Prostate gland (tissue), 2 donors: Measurements from ENCODE around the gene C1orf174. TPM values are rescaled to one million over a fixed set of nuclear protein-coding genes. Genes with fewer than 3 reads are reported as not detected.

Experiments used
- DNase-seq: peaks from one replicate; pipeline ENCODE4 v3.0.0-alpha.2; 2019; ENCODE audit warnings: low spot score
- H3K27ac ChIP-seq, 2 donors: fragments of 200-600 bp; sonication (generic); 2 replicates each; pipeline ENCODE4 v1.5.1; 2017 to 2019
- H3K27me3 ChIP-seq: fragments of 200-600 bp; sonication (generic); replicated peaks from 2 replicates; pipeline ENCODE4 v1.5.1; 2019; ENCODE audit not compliant: insufficient read depth
- H3K36me3 ChIP-seq, 2 donors: fragments of 200-600 bp; sonication (generic); 1 replicate in 1 of 2; 2 replicates in 1 of 2; pipeline versions ENCODE4 v1.5.1 to v1.8.1; 2017 to 2019
- H3K4me1 ChIP-seq: fragments of 200-600 bp; sonication (generic); replicated peaks from 2 replicates; pipeline ENCODE4 v1.5.1; 2019
- H3K4me3 ChIP-seq, 2 donors: fragments of 200-600 bp; sonication (generic); 2 replicates each; pipeline ENCODE4 v1.5.1; 2017 to 2019
- H3K9me3 ChIP-seq: fragments of 200-600 bp; sonication (generic); 2 replicates; pipeline ENCODE4 v1.5.1; 2017
- CTCF ChIP-seq, 4 experiments: fragments of 200-600 bp in 2 of 4; fragments of 450-650 bp in 2 of 4; sonication (generic) in 2 of 4; IDR thresholded peaks; 1 replicate in 3 of 4; 2 replicates in 1 of 4; pipeline ENCODE4 v1.5.1; 2016 to 2019; ENCODE audit warnings: antibody characterized with exemption in 4 of 4, mild to moderate bottlenecking in 2 of 4, moderate library complexity in 2 of 4
- POLR2A ChIP-seq: fragments of 450-650 bp; IDR thresholded peaks from one replicate; pipeline ENCODE4 v1.6.1; 2016; ENCODE audit warnings: antibody characterized with exemption, mild to moderate bottlenecking
- POLR2AphosphoS5 ChIP-seq: sonication (generic); formaldehyde crosslinking; IDR thresholded peaks from one replicate; pipeline ENCODE4 v1.6.1; 2017; ENCODE audit warnings: antibody characterized with exemption
- WGBS: methylation state at CpG from one replicate; pipeline ENCODE4 v1.1.5; 2018; 5-methylcytosine and 5-hydroxymethylcytosine counted together
- intact Hi-C: fragments of 100-400 bp; cut with DNase I; formaldehyde crosslinking; loops from one replicate; pipeline ENCODE4 v1.14.2; 2022
- total RNA-seq, 2 donors: library from RNA; depleted of rRNA; stranded (reverse); fragments of >200 nt; gene quantifications; one replicate each; pipeline ENCODE4 v1.1.0, GENCODE V29; 2016

C1orf174 gene
- total RNA-seq, 2 donors from 2014 or later, result 27.1 to 32.7 TPM

- no peaks in the 10 kb centered on the region for H3K27me3 ChIP-seq
- H3K27ac ChIP-seq, result no peak overlapping the region
- TF ChIP-seq POLR2AphosphoS5 (no peak), CTCF (IDR thresholded peaks at IDR 0.05) (no peak), POLR2A (no peak)
- no peak for DNase-seq
- 71% methylated on average over 7 of the region's 7 CpGs for WGBS
- H3K36me3 ChIP-seq, result no peaks in the 10 kb centered on the region
- H3K9me3 ChIP-seq, result no peaks in the 10 kb centered on the region
- no peak overlapping the region for H3K4me3 ChIP-seq
- intact Hi-C loops, result loop anchor here (5.0 kb wide), 1 partner anchor 1838 kb away; no protein-coding TSS in a partner anchor
- no peaks in the 10 kb centered on the region for H3K4me1 ChIP-seq
These were observed 9.5 kb upstream of the C1orf174 start for GRCh38 chr1:3909615-3910014.

- no peak for TF ChIP-seq POLR2AphosphoS5
- no peak for TF ChIP-seq POLR2A
- no peak for TF ChIP-seq CTCF (IDR thresholded peaks at IDR 0.05)
- 80% methylated on average over 17 of the region's 17 CpGs for WGBS
- intact Hi-C loops, result no loop called here
These were observed 8.9 kb upstream of the C1orf174 start for GRCh38 chr1:3908886-3909517.

GRCh38 chr1:3907621-3908165 lies 7.6 kb upstream of the C1orf174 start:
- Histone ChIP-seq H3K4me3 (no peak overlapping the region), H3K36me3 (no peaks in the 10 kb centered on the region), H3K4me1 (no peaks in the 10 kb centered on the region), H3K27ac (no peak overlapping the region), H3K27me3 (no peaks in the 10 kb centered on the region), H3K9me3 (no peaks in the 10 kb centered on the region)
- WGBS, result 82% methylated on average over 21 of the region's 22 CpGs
- no peak for DNase-seq
- TF ChIP-seq POLR2AphosphoS5 (no peak), POLR2A (no peak), CTCF (IDR thresholded peaks at IDR 0.05) (no peak)
- intact Hi-C loops, result no loop called here

More at GRCh38 chr1:3908886-3909517, 8.9 kb upstream of the C1orf174 start:
- H3K9me3 ChIP-seq, result no peaks in the 10 kb centered on the region
- H3K36me3 ChIP-seq, result no peaks in the 10 kb centered on the region
- H3K4me3 ChIP-seq, result no peak overlapping the region
- DNase-seq, result no peak
- no peaks in the 10 kb centered on the region for H3K27me3 ChIP-seq
- no peaks in the 10 kb centered on the region for H3K4me1 ChIP-seq
- no peak overlapping the region for H3K27ac ChIP-seq

- TF ChIP-seq POLR2AphosphoS5 (no peak), POLR2A (no peak), CTCF (IDR thresholded peaks at IDR 0.05) (no peak)
- Histone ChIP-seq H3K4me3 (no peak overlapping the region), H3K27me3 (no peaks in the 10 kb centered on the region), H3K27ac (no peak overlapping the region), H3K4me1 (no peaks in the 10 kb centered on the region), H3K9me3 (no peaks in the 10 kb centered on the region), H3K36me3 (no peaks in the 10 kb centered on the region)
- intact Hi-C loops, result no loop called here
- no peak for DNase-seq
- WGBS, result 72% methylated on average over 22 of the region's 22 CpGs
These were observed 7.0 kb upstream of the C1orf174 start for GRCh38 chr1:3907031-3907534.

GRCh38 chr1:3906672-3907020 lies 6.6 kb upstream of the C1orf174 start:
- intact Hi-C loops, result no loop called here
- Histone ChIP-seq H3K4me3 (no peak overlapping the region), H3K27ac (no peak overlapping the region), H3K9me3 (no peaks in the 10 kb centered on the region), H3K36me3 (no peaks in the 10 kb centered on the region), H3K4me1 (no peaks in the 10 kb centered on the region), H3K27me3 (no peaks in the 10 kb centered on the region)
- TF ChIP-seq POLR2A (no peak), POLR2AphosphoS5 (no peak), CTCF (IDR thresholded peaks at IDR 0.05) (no peak)
- WGBS, result 93% methylated on average over 11 of the region's 11 CpGs
- no peak for DNase-seq
